HG03108 (cell line): Measurements from ENCODE around the gene SELE.
"Not testable (repeated sequence)": the region's sequence is repeated elsewhere in the genome, so short reads cannot be mapped to it uniquely, and the experiment has no call there.

ENCODE experiments used
- ATAC-seq: cut with Tn5 transposase; IDR thresholded peaks from one replicate; pipeline ENCODE4 v1.9.1; 2021; ENCODE audit warnings: moderate library complexity; ENCODE audit not compliant: unreplicated experiment

The SELE gene

GRCh38 chr1:169724168-169724567, 9.7 kb downstream of the SELE start:
- no peak for ATAC-seq

- ATAC-seq: no peak
Measured at GRCh38 chr1:169723763-169724162, 10.1 kb downstream of the SELE start.

DNA sequence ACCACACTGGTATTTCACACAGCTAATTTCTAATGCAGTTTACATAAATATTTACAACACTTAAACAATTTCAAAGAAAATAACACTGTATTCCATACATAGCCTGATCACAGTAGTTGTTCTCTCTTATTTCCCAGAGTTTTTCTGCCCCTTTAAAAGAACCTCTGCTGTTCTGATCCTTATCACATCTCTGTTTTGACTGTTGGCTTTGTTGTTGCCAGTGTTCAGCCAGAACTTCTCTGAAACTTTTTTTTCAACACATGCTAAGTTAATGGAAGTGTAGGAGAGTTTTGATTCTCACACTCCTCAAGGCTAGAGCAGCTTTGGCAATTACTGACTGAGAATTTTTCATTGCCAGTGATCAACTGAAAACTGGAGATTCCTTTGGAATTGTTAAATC, 11.1 kb downstream of the SELE start:
- no peak for ATAC-seq

DNA sequence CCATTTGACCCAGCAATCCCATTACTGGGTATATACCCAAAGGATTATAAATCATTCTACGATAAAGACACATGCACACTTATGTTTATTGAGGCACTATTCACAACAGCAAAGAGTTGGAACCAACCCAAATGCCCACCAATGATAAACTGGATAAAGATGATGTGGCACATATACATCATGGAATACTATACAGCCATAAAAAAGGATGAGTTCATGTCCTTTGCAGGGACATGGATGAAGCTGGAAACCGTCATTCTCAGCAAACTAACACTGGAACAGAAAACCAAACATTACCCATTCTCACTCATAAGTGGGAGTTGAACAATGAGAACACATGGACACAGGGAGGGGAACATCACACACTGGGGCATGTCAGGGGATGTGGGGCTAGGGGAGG, 18.8 kb downstream of the SELE start:
- ATAC-seq: not testable (repeated sequence)

GRCh38 chr1:169713090-169713489, 20.8 kb downstream of the SELE start:
- ATAC-seq: not testable (repeated sequence)

DNA sequence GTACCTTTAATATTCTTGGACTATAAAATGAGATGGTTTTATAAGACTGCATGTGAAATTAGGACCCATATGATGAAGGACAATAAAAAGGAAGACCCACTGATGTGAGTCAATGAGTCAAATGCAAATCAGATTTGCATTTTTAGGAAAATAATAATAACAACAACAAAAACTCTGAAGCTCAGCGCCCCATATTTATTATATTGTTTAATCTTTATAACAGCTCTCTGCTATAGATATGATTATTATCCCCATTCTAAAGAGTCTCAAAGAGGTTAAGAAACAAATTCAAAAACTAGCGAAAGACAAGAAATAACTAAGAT, 21.6 kb downstream of the SELE start:
- no peak for ATAC-seq

- ATAC-seq: peak; percentile 76
Measured at GRCh38 chr1:169711469-169712308, 22.2 kb downstream of the SELE start, which contains the start of gene SELL. TSS of gene SELL (minus strand) at chr1:169711620. CDS start at chr1:169711498, 122 bp downstream.

GRCh38 chr1:169708647-169709046, 25.2 kb downstream of the SELE start:
- ATAC-seq: no peak

DNA sequence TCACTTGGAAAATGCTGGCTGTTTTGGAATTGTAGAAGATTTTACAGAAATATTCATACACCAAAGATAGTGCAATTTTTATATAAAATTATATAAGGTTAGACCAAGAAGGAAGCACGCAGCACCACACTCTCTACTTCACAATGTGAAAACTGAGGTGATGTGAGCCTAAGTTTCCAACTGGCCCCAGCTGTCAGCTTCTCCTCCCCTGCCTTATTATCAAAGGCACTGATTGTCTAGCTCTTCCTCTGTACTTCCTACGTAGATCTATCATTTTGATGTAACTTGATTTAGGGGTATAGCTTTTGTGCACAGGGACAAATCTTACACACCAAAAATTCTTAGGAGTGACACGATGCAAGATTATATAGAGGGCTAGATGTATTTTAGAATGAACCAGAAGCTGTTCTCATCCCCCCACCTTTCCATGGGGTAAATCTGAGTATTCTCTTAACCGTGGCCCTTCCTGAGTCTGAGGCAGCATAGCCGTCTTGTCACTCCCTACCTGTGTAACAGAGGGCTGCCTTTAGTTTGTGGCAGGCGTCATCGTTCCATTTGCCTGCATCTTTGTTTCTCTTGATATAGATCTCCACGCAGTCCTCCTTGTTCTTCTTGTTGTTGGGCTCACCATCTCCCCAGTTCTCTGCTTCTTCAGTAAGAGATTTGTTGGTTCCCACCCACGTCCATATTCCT, 25.8 kb downstream of the SELE start:
- ATAC-seq: no peak

- no peak for ATAC-seq
Measured at GRCh38 chr1:169704797-169705196, 29.1 kb downstream of the SELE start.

DNA sequence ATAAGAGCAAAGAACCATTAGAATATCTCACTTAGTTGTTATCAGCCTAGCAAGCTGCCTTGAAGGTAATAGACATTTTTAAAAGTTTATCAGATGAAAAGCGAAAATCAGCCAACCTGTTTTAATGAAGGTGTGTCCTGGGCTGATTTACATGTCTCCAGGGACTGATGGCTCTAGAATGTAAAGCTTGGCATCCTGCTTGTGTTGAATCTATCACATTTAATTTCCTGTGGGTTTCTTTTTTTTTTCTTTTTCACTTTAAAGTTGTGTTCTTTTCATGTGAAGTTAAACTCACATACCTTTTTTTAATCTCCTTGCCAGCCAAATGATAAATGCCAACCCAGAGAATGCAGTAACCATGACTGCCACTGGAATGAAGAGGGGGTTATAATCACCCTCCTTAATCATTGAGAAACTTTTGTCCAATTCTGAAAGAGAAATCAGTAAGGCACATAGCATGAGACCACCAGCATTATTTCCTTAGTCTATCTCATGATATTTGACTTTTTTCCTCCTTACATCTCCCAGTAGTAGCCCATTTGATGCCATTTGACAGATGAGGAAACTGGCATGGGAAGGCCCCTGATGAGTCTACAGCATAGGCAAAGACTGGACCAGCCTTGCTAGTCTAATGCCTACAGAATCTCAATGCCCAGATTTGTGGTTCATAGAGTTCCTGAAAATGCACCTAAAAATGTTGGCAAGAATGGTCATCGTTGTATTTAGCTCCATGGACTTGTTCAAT, 32.4 kb downstream of the SELE start:
- ATAC-seq: no peak

DNA sequence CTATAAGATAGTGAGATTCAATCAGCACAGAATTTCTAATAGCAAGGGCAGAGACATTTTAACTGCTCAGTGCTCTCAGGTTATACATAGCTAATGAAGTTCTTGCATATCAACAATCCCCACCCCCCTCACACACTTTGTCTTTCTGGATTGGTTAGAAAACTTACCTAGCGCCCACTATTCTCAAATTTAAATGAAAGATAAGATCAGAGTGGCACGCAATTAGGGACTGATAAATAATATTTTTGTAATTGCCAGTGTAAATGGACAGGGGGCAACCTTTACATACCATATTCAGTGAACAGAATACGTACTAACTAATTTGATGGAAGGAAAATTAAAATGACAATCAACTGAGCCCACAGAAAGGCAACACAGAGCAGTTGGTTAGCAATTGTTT, 34.2 kb downstream of the SELE start:
- no peak for ATAC-seq

DNA sequence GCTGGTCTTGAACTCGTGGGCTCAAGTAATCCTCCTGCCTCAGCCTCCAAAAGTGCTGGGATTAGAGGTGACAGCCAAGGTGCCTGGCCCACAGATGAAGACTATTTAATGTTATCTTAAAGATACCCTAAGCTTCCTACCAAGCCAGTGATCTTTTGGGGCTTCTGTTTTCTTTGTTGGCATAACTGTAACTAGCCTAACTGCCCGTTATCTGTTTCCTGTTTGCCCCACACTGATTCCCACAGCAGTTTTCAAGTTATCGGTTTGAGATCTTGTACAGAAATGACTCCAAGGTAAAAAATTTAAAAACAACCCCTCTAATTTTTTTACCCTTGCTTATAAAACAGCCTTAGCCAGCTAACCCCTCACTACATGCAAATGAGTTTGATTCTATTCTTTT, 34.9 kb downstream of the SELE start:
- ATAC-seq: no peak

DNA sequence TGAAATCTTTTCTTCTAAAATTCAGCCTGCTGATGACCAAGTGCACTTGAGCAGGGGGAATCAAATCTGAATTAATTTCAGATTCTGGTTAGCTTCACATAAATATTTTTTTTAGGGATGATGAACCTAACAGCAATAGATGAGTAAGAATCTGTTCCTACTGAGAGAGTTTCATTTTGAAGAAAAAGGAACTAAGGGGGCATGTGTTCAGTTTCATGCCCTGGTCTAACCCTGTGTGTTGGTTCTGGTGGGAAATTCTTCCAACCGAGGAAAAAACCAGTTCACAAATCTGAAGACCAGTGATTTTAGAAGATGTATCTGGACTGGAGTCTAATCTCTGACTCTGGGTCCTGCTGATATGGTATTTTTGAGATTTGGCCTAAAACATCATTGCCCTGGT, 36.1 kb downstream of the SELE start:
- ATAC-seq: peak; percentile 37

DNA sequence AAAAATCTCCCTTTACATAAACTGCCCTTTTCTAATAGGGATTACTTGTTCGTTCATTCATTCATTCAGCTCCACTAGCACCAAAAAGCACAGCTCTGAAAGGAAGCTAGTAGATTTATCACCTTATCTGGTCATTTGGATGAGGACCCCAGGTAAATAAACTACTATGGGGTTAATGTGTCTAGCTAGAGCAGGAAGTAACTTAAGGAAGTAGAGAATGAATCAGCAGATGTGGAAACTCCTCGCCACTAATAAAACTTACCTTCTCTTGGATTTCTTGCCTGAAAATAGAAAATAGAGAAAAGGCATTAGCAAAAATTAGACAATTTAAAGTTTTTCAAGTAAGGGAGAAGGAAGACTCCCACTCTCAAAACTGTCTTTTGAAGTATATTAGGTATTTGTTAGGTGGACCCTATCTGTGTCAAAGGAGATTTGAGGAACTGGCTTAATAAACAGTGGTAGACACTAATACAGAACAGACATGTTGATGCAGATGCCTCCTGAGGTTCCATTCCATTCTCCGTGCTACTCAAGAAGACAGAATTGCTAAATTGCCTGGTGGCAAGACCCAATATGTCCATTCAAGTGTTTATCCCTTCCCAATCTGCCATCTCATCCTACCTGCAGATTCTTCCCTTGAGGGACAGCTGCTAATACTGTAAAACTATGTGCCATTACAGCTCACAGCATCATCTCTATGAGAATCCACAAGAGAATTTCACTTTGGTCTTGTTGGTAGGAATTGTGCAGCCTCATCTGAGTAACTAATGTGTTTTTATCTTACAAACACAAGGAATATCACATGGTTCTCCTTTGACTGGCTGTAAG, 37.4 kb downstream of the SELE start:
- ATAC-seq: no peak

DNA sequence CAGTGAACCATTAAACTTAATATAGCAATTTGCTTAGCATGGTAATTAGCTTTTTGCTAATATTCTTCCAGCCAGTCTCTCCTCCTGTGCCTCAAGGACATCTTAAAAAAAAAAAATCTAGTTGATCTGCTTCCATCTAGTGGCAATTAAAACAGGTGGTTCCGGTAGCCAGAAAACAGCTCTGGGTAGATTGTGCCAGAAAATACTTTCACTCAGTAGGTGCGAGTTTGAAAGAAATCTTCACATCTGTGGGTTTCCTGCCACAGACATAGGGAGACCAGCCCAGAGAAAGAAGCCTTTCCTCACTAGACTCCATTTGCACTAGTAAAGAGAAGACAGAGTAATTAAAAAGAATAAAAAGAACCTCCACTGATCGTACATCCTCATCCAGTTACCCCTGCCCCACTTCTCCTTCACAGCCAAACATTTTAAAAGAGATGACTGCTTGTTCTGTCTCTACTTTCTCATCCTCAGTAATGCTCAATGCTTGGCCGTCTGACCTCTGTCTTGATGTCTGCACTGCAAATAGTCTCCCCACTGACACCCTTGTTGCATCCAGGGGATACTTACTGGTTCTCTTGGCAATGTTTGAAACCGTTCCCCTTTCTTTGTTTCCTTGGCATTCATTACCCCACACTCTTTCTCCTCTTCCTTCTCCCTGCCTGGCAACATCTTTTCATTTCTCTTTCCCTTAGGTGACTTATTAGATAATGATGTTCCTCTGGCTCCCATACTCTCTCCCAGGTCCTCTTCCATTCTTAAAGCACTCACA, 39.4 kb downstream of the SELE start:
- peak; percentile 32 for ATAC-seq

DNA sequence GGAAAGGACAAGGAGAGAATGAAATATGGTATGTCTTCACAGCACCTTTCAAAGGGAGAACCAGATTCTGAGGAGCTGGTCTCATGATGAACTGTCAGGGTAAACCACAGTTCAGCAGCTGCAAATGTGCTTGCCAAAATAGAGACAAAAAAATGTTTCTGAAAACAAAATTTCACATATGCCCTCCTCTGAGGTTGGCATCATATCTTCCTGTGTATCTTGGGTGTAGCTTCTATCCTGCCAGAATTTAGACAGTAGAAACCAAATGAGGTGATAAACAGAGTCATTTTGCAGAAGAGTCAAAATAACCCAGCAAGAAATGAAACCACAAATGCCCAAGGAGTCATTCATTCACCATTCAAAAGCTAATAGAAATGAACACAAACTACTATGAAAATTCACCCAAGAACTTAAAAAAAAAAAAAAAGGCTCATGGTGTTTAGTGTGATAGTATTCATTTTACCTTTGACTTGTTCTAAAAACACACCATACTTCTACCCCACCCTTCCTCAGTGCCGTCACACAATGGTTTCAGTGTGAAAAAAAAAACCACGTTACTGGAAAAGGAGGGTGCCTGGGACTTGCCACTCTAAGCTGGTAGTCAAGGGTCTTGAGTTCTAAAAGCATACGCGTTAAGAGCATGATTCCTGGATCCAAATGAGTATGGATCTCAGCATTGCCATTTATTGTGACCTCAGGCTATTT, 41.0 kb downstream of the SELE start:
- ATAC-seq: peak; percentile 40

- no peak for ATAC-seq
Measured at GRCh38 chr1:169690489-169690888, 43.4 kb downstream of the SELE start.

DNA sequence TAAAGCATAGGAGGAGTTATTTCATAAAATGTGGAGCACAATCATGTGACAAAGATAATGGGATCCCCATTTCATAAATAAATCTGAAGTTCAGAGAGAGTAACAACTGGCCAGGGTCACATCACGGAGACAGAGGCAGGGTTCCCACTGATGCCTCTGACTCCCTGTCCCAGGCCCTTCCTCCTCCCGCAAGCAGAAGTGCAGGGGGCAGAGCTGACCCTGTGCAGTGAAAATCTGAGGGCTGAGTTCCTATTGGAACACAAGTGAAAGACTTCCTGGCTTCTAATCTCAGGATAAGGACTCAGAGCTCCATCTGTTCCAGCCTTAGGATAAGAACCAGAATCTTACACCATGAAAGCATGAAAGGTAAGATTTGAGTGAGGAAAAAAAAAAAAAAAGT, 44.5 kb downstream of the SELE start:
- ATAC-seq: no peak
